ENCODE results near the gene PPP1CA.

Gene PPP1CA

GRCh38 chr11:67357831-67358670 lies 43.6 kb downstream of the PPP1CA start:
- Histone ChIP-seq H3K36me3 (ENCODE audit: insufficient read depth, low read length) (no peaks in the 10 kb centered on the region), H3K9ac (ENCODE audit: low read depth, low read length) (no peak overlapping the region), H3K79me2 (ENCODE audit: insufficient read depth, low read length) (peaks cover 1% of the 10 kb centered on the region), H3K27me3 (ENCODE audit: insufficient read depth, low read length, poor library complexity) (no peaks in the 10 kb centered on the region), H3K4me1 (ENCODE audit: insufficient read depth, low read length) (peaks cover 21% of the 10 kb centered on the region), H2AFZ (ENCODE audit: low read depth, low read length) (no peak overlapping the region), H3K4me2 (ENCODE audit: insufficient read depth, low read length) (no peak overlapping the region), H3K4me3 (ENCODE audit: low read depth in 1 of 2, low read length in 2 of 2) (no peak overlapping the region), H3K27ac (ENCODE audit: low read length) (no peak overlapping the region), H4K20me1 (ENCODE audit: insufficient read depth, low read length) (no peaks in the 10 kb centered on the region), H3K9me3 (ENCODE audit: insufficient read depth, low read length, severe bottlenecking) (no peaks in the 10 kb centered on the region)
- TF ChIP-seq EZH2 (IDR thresholded peaks at IDR 0.05; ENCODE audit: borderline replicate concordance, low read depth, low read length, severe bottlenecking) (no peak), CTCF (IDR thresholded peaks at IDR 0.05; ENCODE audit: borderline replicate concordance, extremely low read depth, low read length, poor library complexity, severe bottlenecking) (no peak)
- ATAC-seq (ENCODE audit: insufficient read depth, low read depth) (no peak), DNase-seq (no peak)

- H3K4me1 ChIP-seq (ENCODE audit: insufficient read depth, low read length) = peaks cover 30% of the 10 kb centered on the region
- peaks cover 8% of the 10 kb centered on the region for H3K79me2 ChIP-seq (ENCODE audit: insufficient read depth, low read length)
- TF ChIP-seq EZH2 (IDR thresholded peaks at IDR 0.05; ENCODE audit: borderline replicate concordance, low read depth, low read length, severe bottlenecking) (no peak), CTCF (IDR thresholded peaks at IDR 0.05; ENCODE audit: borderline replicate concordance, extremely low read depth, low read length, poor library complexity, severe bottlenecking) (peak; percentile 99)
- no peaks in the 10 kb centered on the region for H3K27me3 ChIP-seq (ENCODE audit: insufficient read depth, low read length, poor library complexity)
- H2AFZ ChIP-seq (ENCODE audit: low read depth, low read length) = peak overlapping the region; percentile 40
- peak overlapping the region; percentile 36 for H3K4me2 ChIP-seq (ENCODE audit: insufficient read depth, low read length)
- no peaks in the 10 kb centered on the region for H4K20me1 ChIP-seq (ENCODE audit: insufficient read depth, low read length)
- no peaks in the 10 kb centered on the region for H3K9me3 ChIP-seq (ENCODE audit: insufficient read depth, low read length, severe bottlenecking)
- H3K36me3 ChIP-seq (ENCODE audit: insufficient read depth, low read length) = no peaks in the 10 kb centered on the region
- no peak overlapping the region for H3K4me3 ChIP-seq (ENCODE audit: low read depth in 1 of 2, low read length in 2 of 2)
- peak; percentile 74 for DNase-seq
- H3K27ac ChIP-seq (ENCODE audit: low read length) = no peak overlapping the region
- peak overlapping the region; percentile 8; the same call in 1 of the 2 replicates for H3K9ac ChIP-seq (ENCODE audit: low read depth, low read length)
- ATAC-seq (ENCODE audit: insufficient read depth, low read depth) = peak; percentile 39
Observed at GRCh38 chr11:67356864-67357561, 44.6 kb downstream of the PPP1CA start.

- H4K20me1 ChIP-seq (ENCODE audit: insufficient read depth, low read length) = no peaks in the 10 kb centered on the region
- TF ChIP-seq EZH2 (IDR thresholded peaks at IDR 0.05; ENCODE audit: borderline replicate concordance, low read depth, low read length, severe bottlenecking) = no peak
- TF ChIP-seq CTCF (IDR thresholded peaks at IDR 0.05; ENCODE audit: borderline replicate concordance, extremely low read depth, low read length, poor library complexity, severe bottlenecking) = no peak
- peaks cover 36% of the 10 kb centered on the region for H3K4me1 ChIP-seq (ENCODE audit: insufficient read depth, low read length)
- DNase-seq (no peak), ATAC-seq (ENCODE audit: insufficient read depth, low read depth) (no peak)
- peaks cover 8% of the 10 kb centered on the region for H3K79me2 ChIP-seq (ENCODE audit: insufficient read depth, low read length)
- no peak overlapping the region for H3K4me3 ChIP-seq (ENCODE audit: low read depth in 1 of 2, low read length in 2 of 2)
- H2AFZ ChIP-seq (ENCODE audit: low read depth, low read length) = peak overlapping the region; percentile 40
- H3K9me3 ChIP-seq (ENCODE audit: insufficient read depth, low read length, severe bottlenecking) = no peaks in the 10 kb centered on the region
- H3K36me3 ChIP-seq (ENCODE audit: insufficient read depth, low read length) = no peaks in the 10 kb centered on the region; the same call in 1 of the 2 replicates
- peak overlapping the region; percentile 36 for H3K4me2 ChIP-seq (ENCODE audit: insufficient read depth, low read length)
- peak overlapping the region; percentile 8; the same call in 1 of the 2 replicates for H3K9ac ChIP-seq (ENCODE audit: low read depth, low read length)
- no peak overlapping the region for H3K27ac ChIP-seq (ENCODE audit: low read length)
- no peaks in the 10 kb centered on the region for H3K27me3 ChIP-seq (ENCODE audit: insufficient read depth, low read length, poor library complexity)
Observed at GRCh38 chr11:67356387-67356863, 45.2 kb downstream of the PPP1CA start.
